Measurements from ENCODE around the gene BNC2. TPM values are rescaled to one million over a fixed set of nuclear protein-coding genes. Genes with fewer than 3 reads are reported as not detected.

Gene BNC2
- total and polyA plus RNA-seq, 2 of the 4 experiments (the other 2 are of a cell fraction), result 15.5 to 45.2 TPM

GRCh38 chr9:16422114-16422513 lies 448.4 kb downstream of the BNC2 start:
- CTCF ChIA-PET, result no interaction called here
- H4K20me1 ChIP-seq (ENCODE audit: insufficient read depth, low read length), result peaks cover 5% of the 10 kb centered on the region; the same call in 1 of the 2 replicates
- no peak overlapping the region for H2AK5ac ChIP-seq (ENCODE audit: low read depth, low read length)
- intact Hi-C loops (cut with micrococcal nuclease) (loop anchor here (5.0 kb wide), 1 partner anchor 400 kb away; no protein-coding TSS in a partner anchor), in situ Hi-C loops (cut with MboI; ENCODE audit: low sequenced_read_pairs) (no loop called here), dilution Hi-C loops (cut with HindIII; ENCODE audit: low sequenced_read_pairs, unreplicated experiment) (no loop called here)
- no peak overlapping the region for H2AK9ac ChIP-seq (replicated peaks; ENCODE audit: low read depth, low read length, poor library complexity)
- H4K91ac ChIP-seq (ENCODE audit: insufficient read depth, low read depth, low read length), result no peak overlapping the region
- H3K56ac ChIP-seq (ENCODE audit: extremely low read depth, insufficient read depth, low read length), result no peak overlapping the region
- peaks cover 3 to 11% of the 10 kb centered on the region in 2 experiments; a peak in 3 of 4 replicates for H3K79me1 ChIP-seq (ENCODE audit: low read depth in 1 of 2, low read length in 2 of 2)
- H3K27me3 ChIP-seq (ENCODE audit: control insufficient read depth, insufficient read depth, low read length), result no peaks in the 10 kb centered on the region
- no peak overlapping the region for H4K8ac ChIP-seq (ENCODE audit: low read depth in 2 of 2, low read length in 2 of 2)
- H3K27ac ChIP-seq (ENCODE audit: insufficient read depth, low read length), result no peak overlapping the region
- H3K9me3 ChIP-seq (ENCODE audit: control insufficient read depth, insufficient read depth, low read length), result no peaks in the 10 kb centered on the region
- no peak overlapping the region for H2BK20ac ChIP-seq (ENCODE audit: low read depth, low read length)
- peaks cover 5% of the 10 kb centered on the region for H3K9me1 ChIP-seq (ENCODE audit: insufficient read depth, low read length)
- peaks cover 13% of the 10 kb centered on the region for H3K4me1 ChIP-seq (ENCODE audit: control insufficient read depth, insufficient read depth, low read length)
- POLR2A ChIA-PET (ENCODE audit: unreplicated experiment), result no interaction called here
- no peak overlapping the region for H3K23ac ChIP-seq (ENCODE audit: low read depth, low read length)
- no peak overlapping the region for H3K9ac ChIP-seq (ENCODE audit: low read depth, low read length)
- H3K4me3 ChIP-seq (ENCODE audit: insufficient read depth, low read depth, low read length), result no peak overlapping the region
- H2BK15ac ChIP-seq (ENCODE audit: low read depth, low read length), result no peak overlapping the region
- no peak overlapping the region for H2BK5ac ChIP-seq (ENCODE audit: low read depth, low read length, poor library complexity, severe bottlenecking)
- peaks cover 8% of the 10 kb centered on the region for H3K36me3 ChIP-seq (ENCODE audit: control insufficient read depth, insufficient read depth, low read length)
- TF ChIP-seq CHD1 (IDR thresholded peaks at IDR 0.05; ENCODE audit: low read depth, low read length) (no peak), POLR2A (IDR thresholded peaks at IDR 0.05; ENCODE audit: low read depth, low read length) (no peak), RAD21 (IDR thresholded peaks at IDR 0.05; ENCODE audit: low read length) (no peak)
- TF ChIP-seq, protein P1, sequence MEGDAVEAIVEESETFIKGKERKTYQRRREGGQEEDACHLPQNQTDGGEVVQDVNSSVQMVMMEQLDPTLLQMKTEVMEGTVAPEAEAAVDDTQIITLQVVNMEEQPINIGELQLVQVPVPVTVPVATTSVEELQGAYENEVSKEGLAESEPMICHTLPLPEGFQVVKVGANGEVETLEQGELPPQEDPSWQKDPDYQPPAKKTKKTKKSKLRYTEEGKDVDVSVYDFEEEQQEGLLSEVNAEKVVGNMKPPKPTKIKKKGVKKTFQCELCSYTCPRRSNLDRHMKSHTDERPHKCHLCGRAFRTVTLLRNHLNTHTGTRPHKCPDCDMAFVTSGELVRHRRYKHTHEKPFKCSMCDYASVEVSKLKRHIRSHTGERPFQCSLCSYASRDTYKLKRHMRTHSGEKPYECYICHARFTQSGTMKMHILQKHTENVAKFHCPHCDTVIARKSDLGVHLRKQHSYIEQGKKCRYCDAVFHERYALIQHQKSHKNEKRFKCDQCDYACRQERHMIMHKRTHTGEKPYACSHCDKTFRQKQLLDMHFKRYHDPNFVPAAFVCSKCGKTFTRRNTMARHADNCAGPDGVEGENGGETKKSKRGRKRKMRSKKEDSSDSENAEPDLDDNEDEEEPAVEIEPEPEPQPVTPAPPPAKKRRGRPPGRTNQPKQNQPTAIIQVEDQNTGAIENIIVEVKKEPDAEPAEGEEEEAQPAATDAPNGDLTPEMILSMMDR (conservative IDR thresholded peaks at IDR 0.05; ENCODE audit: low read depth, low read length), result no peak
- no TSS peak for BruUV-seq (replicated peaks)
- H2AFZ ChIP-seq (replicated peaks; ENCODE audit: low read length, poor library complexity), result no peak overlapping the region
- no peak overlapping the region for H3K14ac ChIP-seq (replicated peaks; ENCODE audit: low read depth, low read length)
- no peak overlapping the region for H3K4me2 ChIP-seq (ENCODE audit: low read depth, low read length)
- H3K18ac ChIP-seq (ENCODE audit: low read depth, low read length), result no peak overlapping the region
- no peak overlapping the region for H3K4ac ChIP-seq (ENCODE audit: low read depth, low read length)
- no peak for ATAC-seq (ENCODE audit: low read depth)
- no peak overlapping the region for H2BK120ac ChIP-seq (ENCODE audit: low read depth, low read length)
- WGBS, 2 experiments (ENCODE audit: extremely low coverage in 2 of 2, insufficient read length in 1 of 2), result 80% methylated on average over 1 of the region's 5 CpGs; no CpG with 5 or more reads in 1 of the 2 experiments
- DNase-seq, result no peak
- H4K5ac ChIP-seq (ENCODE audit: low read depth, low read length), result no peak overlapping the region
